ENCODE results near the gene ADAMTS2.
"Not testable (repeated sequence)": the region's sequence is repeated elsewhere in the genome, so short reads cannot be mapped to it uniquely, and the experiment has no call there.

Gene ADAMTS2

GRCh38 chr5:179326122-179326927 is 18.9 kb downstream of the ADAMTS2 start:
- DNase-seq = no peak

- DNase-seq = no peak
Observed at GRCh38 chr5:179325296-179326031, 19.8 kb downstream of the ADAMTS2 start.

DNA sequence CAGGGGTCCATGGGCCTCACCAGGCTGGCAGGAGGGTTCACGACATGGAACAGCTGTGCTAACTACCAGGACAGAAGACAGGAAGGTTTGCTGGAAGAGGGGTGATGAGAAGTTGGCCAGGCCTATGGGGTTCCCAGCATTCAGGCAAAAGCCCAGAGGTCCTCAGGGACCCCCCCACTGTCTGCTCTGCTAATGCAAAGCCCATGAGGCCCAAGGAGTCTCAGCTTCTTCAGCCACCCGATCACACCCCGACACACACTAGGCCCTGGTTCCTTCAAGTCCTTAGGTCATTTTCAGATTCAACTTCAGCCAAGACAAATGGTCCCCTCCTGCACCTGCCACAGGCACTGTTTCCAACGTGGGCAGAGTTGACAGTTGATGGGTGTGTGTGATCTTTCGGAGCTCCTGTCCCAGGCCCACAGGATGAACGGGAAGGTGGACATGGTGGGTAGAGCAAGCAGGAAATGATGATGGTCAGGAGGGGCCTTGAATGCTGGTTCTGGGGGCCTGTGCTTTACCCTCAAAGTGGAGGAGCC is 20.4 kb downstream of the ADAMTS2 start:
- DNase-seq = no peak

DNA sequence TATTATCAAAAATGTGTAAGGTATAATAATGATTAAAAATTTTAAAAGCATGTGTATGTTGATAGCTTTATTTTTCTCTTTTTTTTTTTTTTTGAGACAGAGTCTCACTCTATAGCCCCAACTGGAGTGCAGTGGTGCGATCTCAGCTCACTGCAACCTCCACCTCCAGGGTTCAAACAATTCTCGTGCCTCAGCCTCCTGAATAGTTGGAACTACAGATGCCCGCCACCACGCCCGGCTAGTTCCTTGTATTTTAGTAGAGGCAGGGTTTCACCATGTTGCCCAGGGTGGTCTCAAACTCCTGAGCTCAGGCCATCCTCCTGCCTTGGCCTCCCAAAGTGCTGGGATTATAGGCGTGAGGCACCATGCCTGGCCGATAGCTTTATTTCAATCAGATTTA is 20.9 kb downstream of the ADAMTS2 start:
- not testable (repeated sequence) for DNase-seq

DNA sequence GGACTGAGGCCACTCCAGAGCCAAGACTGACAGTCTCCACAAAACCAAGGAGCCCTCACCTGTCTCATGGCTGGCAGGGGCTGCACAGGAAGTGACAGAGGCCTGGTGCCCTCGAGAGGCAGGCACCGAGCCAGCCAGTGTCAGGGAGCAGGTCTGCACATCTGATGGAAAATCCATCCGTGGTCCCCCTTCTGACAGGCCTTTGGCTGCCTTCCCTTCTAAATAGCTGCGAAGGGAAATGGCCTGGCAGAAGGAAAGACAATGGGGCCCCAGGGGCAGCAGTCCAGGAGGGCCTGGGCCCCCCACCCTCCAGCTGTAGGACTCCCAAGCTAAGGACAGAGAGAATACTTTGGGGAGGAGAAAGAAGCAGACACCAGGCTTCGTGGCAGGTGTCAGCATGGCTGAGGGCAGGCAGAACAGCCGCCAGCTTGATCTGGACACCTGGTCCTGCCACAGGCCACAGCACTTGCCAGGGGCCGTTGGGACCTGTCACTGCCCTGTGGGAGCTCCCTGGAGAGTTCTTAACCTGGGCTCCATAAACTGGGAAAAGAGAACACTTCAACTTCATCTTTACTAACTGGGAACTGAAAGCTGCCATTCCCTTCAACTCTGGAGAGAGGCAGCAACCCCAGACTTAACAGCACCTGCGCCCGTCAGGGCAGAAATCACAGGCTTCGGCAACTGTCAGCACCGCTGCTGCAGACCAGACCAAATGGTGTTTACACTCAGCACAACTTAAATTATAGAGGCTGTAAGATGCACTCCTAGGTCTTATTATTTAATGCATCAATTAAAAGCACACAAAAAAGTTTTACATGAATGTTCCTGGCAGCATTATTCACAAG is 22.0 kb downstream of the ADAMTS2 start:
- no peak for DNase-seq

DNA sequence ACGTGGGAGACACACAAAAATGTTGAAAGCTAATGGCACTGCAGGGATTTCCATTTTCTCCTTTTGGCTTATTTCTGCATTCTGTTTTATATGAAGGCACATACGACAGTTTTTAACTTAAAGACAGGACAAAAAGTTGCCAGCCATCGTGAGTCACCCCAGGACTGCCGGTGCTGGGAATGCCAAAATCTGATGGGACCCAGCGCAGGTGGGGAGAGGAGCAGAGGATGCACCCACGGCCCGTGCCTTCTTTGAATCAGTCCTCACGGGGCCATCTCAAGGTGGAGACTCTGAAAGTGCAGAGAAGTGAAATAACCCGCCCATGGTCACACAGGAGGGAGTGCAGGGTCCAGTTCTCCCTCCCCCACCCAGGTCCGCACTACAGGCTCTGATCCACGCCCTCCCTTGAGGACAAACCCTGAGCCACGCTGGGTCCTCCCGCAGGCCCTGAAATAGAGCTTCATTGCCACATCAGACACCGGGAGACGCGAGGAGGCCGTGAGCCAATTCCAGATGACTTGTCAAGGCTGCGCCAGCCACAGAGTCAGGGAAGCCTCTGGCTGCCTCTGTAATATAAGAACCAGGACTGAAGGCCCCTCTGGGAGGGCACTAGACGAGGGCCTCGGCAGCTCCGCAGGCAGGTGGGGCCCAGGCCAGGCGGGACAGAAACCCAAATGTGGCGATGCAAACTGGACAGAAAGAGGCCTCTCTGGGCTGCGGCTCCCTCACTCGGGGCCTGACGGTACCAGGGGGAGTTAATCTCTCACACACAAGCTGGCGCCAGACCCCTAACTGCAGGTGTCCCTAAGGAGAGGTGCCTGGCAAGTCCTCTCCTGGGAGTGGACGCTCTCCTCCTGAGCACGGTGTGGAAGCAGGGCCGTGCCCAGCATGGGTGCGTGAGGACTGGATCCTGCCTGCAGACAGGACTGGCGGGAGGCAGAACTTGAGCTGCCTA is 22.9 kb downstream of the ADAMTS2 start:
- DNase-seq = no peak

GRCh38 chr5:179321206-179321987 is 23.9 kb downstream of the ADAMTS2 start:
- DNase-seq = no peak

DNA sequence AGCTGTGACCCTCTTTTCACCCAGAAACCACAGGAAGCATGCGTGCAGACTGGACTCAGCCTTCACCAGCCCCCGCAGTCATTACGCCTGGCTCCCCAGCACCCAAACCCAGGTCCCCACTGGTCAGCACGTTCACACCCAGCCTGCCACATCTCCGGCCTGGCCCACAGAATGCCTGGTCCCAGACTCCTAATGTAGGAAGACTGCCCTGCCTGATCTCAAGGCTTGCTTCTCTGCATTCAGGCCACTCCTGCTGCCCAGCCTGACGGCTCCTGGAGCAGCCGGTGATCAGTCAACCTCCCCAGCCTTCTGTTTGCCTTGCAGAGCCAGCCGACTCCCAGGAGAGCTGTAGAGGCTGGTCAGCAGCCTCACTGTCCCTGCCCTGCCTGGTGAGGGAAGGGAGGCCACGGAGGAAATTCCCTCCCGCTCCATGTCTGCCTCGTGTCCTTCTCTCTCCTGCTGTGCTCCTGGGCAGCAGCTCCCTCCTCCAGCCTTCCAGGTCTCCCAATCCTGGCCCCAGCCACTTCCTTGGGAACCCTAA is 25.4 kb downstream of the ADAMTS2 start:
- DNase-seq = no peak

DNA sequence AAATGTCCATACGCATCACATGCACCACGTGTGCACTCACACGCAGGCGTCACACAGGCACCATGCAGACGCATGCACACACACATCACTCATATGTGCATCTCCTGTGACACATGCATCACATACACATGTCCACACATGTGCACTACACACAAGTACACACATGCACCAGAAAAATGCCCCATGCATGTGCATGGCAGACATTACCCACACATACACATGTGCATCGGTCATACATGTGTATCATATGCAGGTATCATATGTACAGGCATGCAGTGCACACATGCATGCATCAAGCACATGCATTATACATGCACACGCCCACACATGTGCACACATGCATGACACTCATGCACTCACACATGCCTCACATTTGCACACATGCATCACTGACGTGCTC is 26.1 kb downstream of the ADAMTS2 start:
- DNase-seq = no peak

DNA sequence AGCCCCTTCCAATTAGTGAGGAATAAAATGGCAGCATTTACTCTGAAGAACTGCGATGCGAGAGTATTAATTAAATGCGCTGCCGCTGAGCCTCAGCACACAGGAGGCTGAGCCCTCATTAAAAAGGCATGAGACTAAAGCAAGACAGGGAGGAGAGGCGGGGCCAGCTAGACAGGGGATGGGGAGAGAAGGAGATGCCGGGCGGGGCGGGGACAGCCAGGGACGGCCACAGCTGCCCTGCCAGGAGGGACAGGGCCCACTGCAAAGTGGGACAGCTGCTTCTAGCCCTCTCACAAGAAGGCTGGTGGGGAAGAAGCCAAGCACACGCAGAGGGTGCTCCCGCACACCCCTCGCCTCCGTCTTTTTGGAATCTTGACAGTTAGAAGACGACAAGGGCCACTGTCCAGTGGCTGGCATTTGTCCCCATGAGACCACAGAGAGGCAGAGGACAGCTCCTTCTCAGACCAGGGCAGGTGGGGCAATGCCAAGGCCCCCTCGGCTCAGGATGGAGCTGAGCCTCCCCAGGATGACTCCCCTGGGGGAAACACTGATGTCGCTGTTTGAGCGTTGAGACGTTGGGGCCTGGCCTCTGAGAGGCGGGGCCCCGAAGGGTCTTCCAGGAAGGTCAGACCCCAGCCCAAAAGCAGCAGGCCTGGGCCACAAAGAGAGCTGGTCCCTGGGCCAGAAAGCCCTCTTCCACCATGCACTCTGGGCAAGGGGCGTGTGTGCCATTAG is 26.9 kb downstream of the ADAMTS2 start:
- peak in 3 of 56 donors; percentile 10 to 32 (median 21) for DNase-seq

DNA sequence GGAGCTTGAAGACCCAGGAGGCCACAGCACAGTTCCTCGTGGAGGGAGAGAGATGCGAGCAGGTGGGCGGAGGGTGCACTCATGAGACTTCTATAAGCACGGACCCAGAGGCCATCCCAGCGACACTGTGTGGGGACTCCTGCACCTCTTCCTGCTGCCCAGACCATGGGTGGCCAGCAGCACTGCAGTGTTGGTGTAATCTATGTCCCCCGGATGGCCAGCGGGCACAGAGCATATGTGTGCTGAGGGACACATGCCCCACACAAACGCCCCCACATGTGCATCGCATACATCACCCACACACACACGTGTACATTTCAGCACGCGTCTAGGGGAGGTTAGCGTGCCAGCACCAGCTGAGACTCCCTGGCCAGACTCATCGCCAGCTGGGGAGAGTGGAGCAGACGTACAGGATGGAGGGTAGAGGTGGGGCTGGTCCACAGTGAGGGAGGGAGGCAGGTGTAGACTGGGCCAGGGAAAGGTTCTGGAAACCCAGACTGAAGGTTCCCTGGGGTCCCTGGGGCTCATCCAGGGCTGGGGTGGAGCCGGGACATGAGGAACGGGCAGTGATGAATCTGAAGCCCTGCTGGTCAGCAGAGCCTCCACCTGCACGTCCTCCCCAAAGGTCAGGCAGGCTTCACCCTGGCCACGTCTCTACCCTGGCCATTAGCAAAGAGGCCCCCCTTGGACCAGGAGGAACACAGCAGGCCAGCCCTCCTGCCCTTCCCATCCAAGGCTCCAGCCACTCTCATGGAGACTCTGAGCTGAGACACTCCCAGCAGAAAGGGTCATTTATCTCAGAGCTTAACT is 27.6 kb downstream of the ADAMTS2 start:
- no peak for DNase-seq

- no peak for DNase-seq
Observed at GRCh38 chr5:179316982-179317381, 28.3 kb downstream of the ADAMTS2 start.

GRCh38 chr5:179316111-179316551 is 29.1 kb downstream of the ADAMTS2 start:
- no peak for DNase-seq

DNA sequence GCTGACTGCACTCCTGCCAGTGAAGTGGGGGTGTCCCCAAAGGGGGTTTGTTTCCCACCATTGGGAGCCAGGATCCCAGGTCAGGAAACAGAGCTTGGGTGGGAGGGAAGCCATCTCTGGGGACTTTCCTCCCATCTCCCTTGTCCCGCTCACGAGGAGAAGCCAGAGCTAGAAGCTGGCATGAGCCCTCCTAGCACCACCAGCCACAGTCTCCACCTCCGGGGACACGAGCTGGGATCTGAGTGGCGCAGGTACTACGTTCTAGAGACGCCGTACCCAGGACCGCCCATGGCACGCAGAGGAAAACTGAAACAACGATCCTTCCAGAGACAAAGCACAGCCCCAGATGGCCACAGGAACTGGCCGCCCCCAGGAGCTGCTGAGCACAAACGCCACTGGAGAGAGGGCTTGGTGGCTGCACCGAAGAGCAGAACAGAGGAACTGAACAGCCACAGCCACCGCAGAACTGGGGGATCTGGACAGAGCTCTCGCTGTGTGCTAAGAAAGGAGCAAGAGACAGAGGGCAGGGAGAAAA is 29.8 kb downstream of the ADAMTS2 start:
- DNase-seq = no peak

DNA sequence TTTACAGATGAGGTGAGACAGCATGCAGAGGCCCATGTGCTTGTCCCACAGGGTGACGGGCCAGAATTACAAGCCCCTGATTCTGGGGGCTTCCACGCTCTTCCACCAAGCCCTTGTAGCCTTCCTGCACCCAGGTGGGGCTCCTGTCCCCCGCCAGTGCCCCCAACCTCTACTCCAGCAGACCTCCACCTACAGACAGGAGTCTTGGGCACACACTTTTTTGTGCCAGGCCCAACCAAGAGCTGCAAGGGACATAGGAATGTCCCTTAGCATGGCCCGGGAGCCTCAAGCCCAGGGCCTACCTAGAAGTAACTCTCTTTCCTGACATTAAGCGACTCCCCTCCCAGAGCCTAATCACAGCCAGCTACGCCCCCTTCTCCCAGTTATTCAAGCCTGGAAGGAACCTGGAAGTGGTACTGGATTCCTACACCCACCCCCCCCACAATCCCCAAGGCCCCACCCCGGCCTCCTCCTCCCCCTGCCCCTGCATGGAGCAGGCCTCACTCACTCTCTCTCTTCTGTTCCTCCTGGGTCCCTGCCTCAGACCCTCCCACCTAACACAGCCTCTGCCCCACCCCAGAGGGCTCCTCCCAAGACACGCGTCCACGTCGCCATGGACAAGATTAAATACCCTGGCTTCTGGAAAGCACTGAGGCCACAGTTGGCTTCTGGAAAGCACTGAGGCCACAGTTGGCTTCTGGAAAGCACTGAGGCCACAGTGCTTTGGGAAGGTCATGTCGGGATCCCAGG is 30.5 kb downstream of the ADAMTS2 start:
- DNase-seq = no peak

- DNase-seq = peak in 39 of 56 donors; percentile 4 to 80 (median 42)
Observed at GRCh38 chr5:179313849-179314521, 31.3 kb downstream of the ADAMTS2 start.

Measured in amygdala (tissue), 56 donors.